ENCODE measurements around the gene SMG1.
"Not testable (repeated sequence)": the region's sequence is repeated elsewhere in the genome, so short reads cannot be mapped to it uniquely, and the experiment has no call there.

The SMG1 gene

GRCh38 chr16:18757960-18758660 lies 168.1 kb downstream of the SMG1 start:
- H3K27ac ChIP-seq (ENCODE audit: insufficient read depth in 1 of 2, low read depth in 1 of 2, low read length in 2 of 2, poor library complexity in 1 of 2, severe bottlenecking in 2 of 2); POLR2A ChIA-PET: not testable (repeated sequence)

GRCh38 chr16:18756639-18757038 lies 169.6 kb downstream of the SMG1 start:
- H3K36me3 ChIP-seq (ENCODE audit: control insufficient read depth in 4 of 4, insufficient read depth in 4 of 4, low read length in 3 of 4); POLR2A ChIA-PET; H3K4me3 ChIP-seq (ENCODE audit: control insufficient read depth in 1 of 7, extremely low read depth in 1 of 7, insufficient read depth in 4 of 7, low read depth in 2 of 7, low read length in 6 of 7); CTCF ChIA-PET; H3K9me3 ChIP-seq (ENCODE audit: control extremely low read depth in 1 of 5, control insufficient read depth in 4 of 5, insufficient read depth in 2 of 5, low read depth in 1 of 5, low read length in 4 of 5); H3K4me1 ChIP-seq (ENCODE audit: control extremely low read depth in 1 of 4, control insufficient read depth in 4 of 4, insufficient read depth in 4 of 4, low read length in 3 of 4); H3K27ac ChIP-seq (ENCODE audit: insufficient read depth in 1 of 2, low read depth in 1 of 2, low read length in 2 of 2, poor library complexity in 1 of 2, severe bottlenecking in 2 of 2); H3K27me3 ChIP-seq (replicated peaks in 2 of 5; ENCODE audit: control insufficient read depth in 4 of 5, insufficient read depth in 5 of 5, low read length in 4 of 5); DNase-seq: not testable (repeated sequence)
- WGBS (ENCODE audit: insufficient coverage): 74% methylated on average over 3 of the region's 9 CpGs

More at GRCh38 chr16:18757960-18758660, 168.1 kb downstream of the SMG1 start:
- DNase-seq; H3K4me3 ChIP-seq (ENCODE audit: control insufficient read depth in 1 of 7, extremely low read depth in 1 of 7, insufficient read depth in 4 of 7, low read depth in 2 of 7, low read length in 6 of 7); H3K9me3 ChIP-seq (ENCODE audit: control extremely low read depth in 1 of 5, control insufficient read depth in 4 of 5, insufficient read depth in 2 of 5, low read depth in 1 of 5, low read length in 4 of 5); H3K27me3 ChIP-seq (replicated peaks in 2 of 5; ENCODE audit: control insufficient read depth in 4 of 5, insufficient read depth in 5 of 5, low read length in 4 of 5); CTCF ChIA-PET; H3K36me3 ChIP-seq (ENCODE audit: control insufficient read depth in 4 of 4, insufficient read depth in 4 of 4, low read length in 3 of 4); H3K4me1 ChIP-seq (ENCODE audit: control extremely low read depth in 1 of 4, control insufficient read depth in 4 of 4, insufficient read depth in 4 of 4, low read length in 3 of 4): not testable (repeated sequence)
- no CpG with 5 or more reads among the region's 10 CpGs for WGBS (ENCODE audit: insufficient coverage)

Data from common myeloid progenitor, CD34-positive (primary cell).